ENCODE results near the gene COL4A1.

The COL4A1 gene

DNA sequence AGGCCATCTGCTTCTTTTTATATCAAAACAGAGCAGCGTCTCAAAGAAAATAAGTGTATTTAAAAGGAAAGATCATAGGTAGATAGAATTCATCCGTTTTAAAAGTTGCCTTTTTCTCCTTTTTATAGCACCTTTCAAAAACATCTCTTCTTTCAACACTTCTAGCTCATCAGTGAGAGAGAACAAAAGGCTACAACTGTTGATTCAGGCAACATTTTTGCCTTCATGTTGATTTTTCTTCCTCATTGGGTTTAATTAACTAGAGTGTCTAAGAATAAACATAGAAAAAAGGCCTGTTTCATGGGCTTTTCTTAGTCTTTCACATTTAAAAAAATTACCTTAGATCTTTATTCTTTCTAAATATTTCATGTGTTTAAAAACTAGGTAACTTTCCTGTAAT, 13.7 kb upstream of the COL4A1 start:
- H3K9ac ChIP-seq (ENCODE audit: low read length): no peak overlapping the region
- no peak overlapping the region for H3K4me2 ChIP-seq (ENCODE audit: low read depth, low read length)
- TF ChIP-seq EZH2 (optimal IDR thresholded peaks at IDR 0.05; ENCODE audit: low read depth, low read length): no peak
- no peak for TF ChIP-seq CTCF (IDR thresholded peaks at IDR 0.05; ENCODE audit: low read length)
- TF ChIP-seq EZH2phosphoT487 (IDR thresholded peaks at IDR 0.05; ENCODE audit: low read length): no peak
- no peak overlapping the region for H3K4me3 ChIP-seq (ENCODE audit: low read length)
- H3K79me2 ChIP-seq (ENCODE audit: low read length): no peaks in the 10 kb centered on the region
- no peaks in the 10 kb centered on the region for H3K27me3 ChIP-seq (replicated peaks; ENCODE audit: insufficient read depth, low read length)
- no peaks in the 10 kb centered on the region for H3K4me1 ChIP-seq (ENCODE audit: low read length)
- no peak overlapping the region for H3K27ac ChIP-seq (ENCODE audit: low read length)
- H3K36me3 ChIP-seq (replicated peaks; ENCODE audit: insufficient read depth, low read length): no peaks in the 10 kb centered on the region
- no peaks in the 10 kb centered on the region for H4K20me1 ChIP-seq (ENCODE audit: insufficient read depth, low read length)
- no peaks in the 10 kb centered on the region for H3K9me3 ChIP-seq (replicated peaks; ENCODE audit: insufficient read depth, low read length)
- H3F3A ChIP-seq (ENCODE audit: insufficient read depth, low read length): no peaks in the 10 kb centered on the region
- no peak for DNase-seq
- H3K9me2 ChIP-seq (replicated peaks; ENCODE audit: insufficient read depth, low read length): no peaks in the 10 kb centered on the region
- H2AFZ ChIP-seq (ENCODE audit: low read length): no peak overlapping the region

DNA sequence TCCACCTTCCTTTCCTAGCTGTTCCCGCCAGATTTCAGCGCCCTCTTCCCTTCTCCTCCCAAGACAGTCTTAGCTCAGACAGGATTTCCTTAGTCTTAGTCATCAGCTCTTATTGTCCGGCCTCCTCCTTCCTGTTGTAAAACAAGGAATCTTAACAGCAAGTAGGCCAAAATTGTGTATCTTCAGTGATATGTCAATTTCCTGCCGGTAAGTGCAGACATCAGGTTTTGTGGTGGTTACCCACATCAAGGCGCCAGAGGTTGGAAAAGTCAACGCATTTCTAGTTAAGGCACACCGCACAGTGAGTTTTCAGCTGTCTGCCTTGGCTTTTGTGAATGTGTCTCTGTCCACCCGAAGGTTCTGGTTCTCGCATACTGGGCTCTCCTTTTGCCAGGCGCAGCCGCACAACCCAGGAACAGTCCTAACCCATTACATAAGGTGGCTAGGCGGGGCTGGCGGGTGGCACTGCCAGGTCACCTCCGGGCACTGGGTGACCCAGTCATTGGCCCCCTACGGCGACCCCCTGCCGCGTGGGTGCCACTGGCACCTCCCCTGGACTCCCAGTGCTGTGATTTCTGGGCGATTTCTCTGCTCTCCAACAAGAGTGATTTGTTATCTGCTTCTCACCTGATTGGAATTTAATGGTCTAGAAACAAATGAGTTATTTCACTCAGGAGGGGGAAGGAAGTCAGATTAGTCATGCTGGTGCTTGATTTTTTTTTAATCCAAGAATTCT, 13.0 kb upstream of the COL4A1 start:
- no peaks in the 10 kb centered on the region for H4K20me1 ChIP-seq (ENCODE audit: insufficient read depth, low read length)
- no peak overlapping the region for H2AFZ ChIP-seq (ENCODE audit: low read length)
- no peaks in the 10 kb centered on the region for H3K9me2 ChIP-seq (replicated peaks; ENCODE audit: insufficient read depth, low read length)
- DNase-seq: no peak
- H3K27ac ChIP-seq (ENCODE audit: low read length): no peak overlapping the region
- no peaks in the 10 kb centered on the region for H3K79me2 ChIP-seq (ENCODE audit: low read length)
- H3K4me3 ChIP-seq (ENCODE audit: low read length): no peak overlapping the region
- H3K36me3 ChIP-seq (replicated peaks; ENCODE audit: insufficient read depth, low read length): no peaks in the 10 kb centered on the region
- H3K9me3 ChIP-seq (replicated peaks; ENCODE audit: insufficient read depth, low read length): no peaks in the 10 kb centered on the region
- no peaks in the 10 kb centered on the region for H3K27me3 ChIP-seq (replicated peaks; ENCODE audit: insufficient read depth, low read length)
- no peaks in the 10 kb centered on the region for H3K4me1 ChIP-seq (ENCODE audit: low read length)
- no peak overlapping the region for H3K9ac ChIP-seq (ENCODE audit: low read length)
- H3K4me2 ChIP-seq (ENCODE audit: low read depth, low read length): no peak overlapping the region
- TF ChIP-seq CTCF (IDR thresholded peaks at IDR 0.05; ENCODE audit: low read length) (no peak), EZH2 (optimal IDR thresholded peaks at IDR 0.05; ENCODE audit: low read depth, low read length) (no peak), EZH2phosphoT487 (IDR thresholded peaks at IDR 0.05; ENCODE audit: low read length) (no peak)
- H3F3A ChIP-seq (ENCODE audit: insufficient read depth, low read length): no peaks in the 10 kb centered on the region

DNA sequence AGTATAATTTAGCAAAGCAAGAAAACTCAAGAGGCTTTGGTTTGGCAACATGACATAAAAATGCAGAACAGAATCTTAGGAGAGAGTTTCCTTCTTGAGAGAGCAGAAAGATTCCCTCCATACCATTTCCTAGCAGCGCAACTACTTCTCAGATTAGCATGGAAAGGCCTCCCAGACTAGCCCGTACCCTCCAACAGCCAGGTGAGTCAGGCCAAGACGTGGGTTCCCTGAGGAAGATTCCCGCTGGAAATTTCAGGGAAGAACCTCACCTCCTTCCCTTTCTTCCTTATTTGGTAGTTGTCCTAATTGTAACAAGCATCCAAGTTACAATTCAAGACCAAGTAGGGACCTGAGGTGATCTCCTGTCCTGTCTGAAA, 12.4 kb upstream of the COL4A1 start:
- Histone ChIP-seq H4K20me1 (ENCODE audit: insufficient read depth, low read length) (no peaks in the 10 kb centered on the region), H3K4me2 (ENCODE audit: low read depth, low read length) (no peak overlapping the region), H3K36me3 (replicated peaks; ENCODE audit: insufficient read depth, low read length) (no peaks in the 10 kb centered on the region), H2AFZ (ENCODE audit: low read length) (no peak overlapping the region), H3K9ac (ENCODE audit: low read length) (no peak overlapping the region), H3K4me3 (ENCODE audit: low read length) (no peak overlapping the region), H3K27me3 (replicated peaks; ENCODE audit: insufficient read depth, low read length) (no peaks in the 10 kb centered on the region), H3K9me2 (replicated peaks; ENCODE audit: insufficient read depth, low read length) (no peaks in the 10 kb centered on the region), H3K79me2 (ENCODE audit: low read length) (no peaks in the 10 kb centered on the region), H3K4me1 (ENCODE audit: low read length) (no peaks in the 10 kb centered on the region), H3K27ac (ENCODE audit: low read length) (no peak overlapping the region), H3F3A (ENCODE audit: insufficient read depth, low read length) (no peaks in the 10 kb centered on the region), H3K9me3 (replicated peaks; ENCODE audit: insufficient read depth, low read length) (no peaks in the 10 kb centered on the region)
- no peak for DNase-seq
- TF ChIP-seq EZH2 (optimal IDR thresholded peaks at IDR 0.05; ENCODE audit: low read depth, low read length) (no peak), CTCF (IDR thresholded peaks at IDR 0.05; ENCODE audit: low read length) (no peak), EZH2phosphoT487 (IDR thresholded peaks at IDR 0.05; ENCODE audit: low read length) (no peak)

Data from MM.1S (cell line).